KOPT-K1 (cell line): ENCODE results near the gene OR6M1.

Experiments used
- H3K27ac ChIP-seq: fragments of 200-600 bp; sonication (generic); 2 replicates; pipeline ENCODE4 v1.5.1; 2016; ENCODE audit warnings: antibody characterized with exemption, mild to moderate bottlenecking, low read depth, low read length; ENCODE audit not compliant: poor library complexity, severe bottlenecking
- H3K36me3 ChIP-seq: fragments of 200-600 bp; sonication (generic); 2 replicates; pipeline ENCODE4 v1.5.1; 2017; ENCODE audit warnings: antibody characterized with exemption, mild to moderate bottlenecking, low read length, moderate library complexity; ENCODE audit not compliant: insufficient read depth
- H3K9me3 ChIP-seq: fragments of 200-600 bp; sonication (generic); 2 replicates; pipeline ENCODE4 v1.5.1; 2017; ENCODE audit warnings: antibody characterized with exemption, low read length, mild to moderate bottlenecking; ENCODE audit not compliant: insufficient read depth, poor library complexity, severe bottlenecking

Gene OR6M1, protein sequence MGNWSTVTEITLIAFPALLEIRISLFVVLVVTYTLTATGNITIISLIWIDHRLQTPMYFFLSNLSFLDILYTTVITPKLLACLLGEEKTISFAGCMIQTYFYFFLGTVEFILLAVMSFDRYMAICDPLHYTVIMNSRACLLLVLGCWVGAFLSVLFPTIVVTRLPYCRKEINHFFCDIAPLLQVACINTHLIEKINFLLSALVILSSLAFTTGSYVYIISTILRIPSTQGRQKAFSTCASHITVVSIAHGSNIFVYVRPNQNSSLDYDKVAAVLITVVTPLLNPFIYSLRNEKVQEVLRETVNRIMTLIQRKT

DNA sequence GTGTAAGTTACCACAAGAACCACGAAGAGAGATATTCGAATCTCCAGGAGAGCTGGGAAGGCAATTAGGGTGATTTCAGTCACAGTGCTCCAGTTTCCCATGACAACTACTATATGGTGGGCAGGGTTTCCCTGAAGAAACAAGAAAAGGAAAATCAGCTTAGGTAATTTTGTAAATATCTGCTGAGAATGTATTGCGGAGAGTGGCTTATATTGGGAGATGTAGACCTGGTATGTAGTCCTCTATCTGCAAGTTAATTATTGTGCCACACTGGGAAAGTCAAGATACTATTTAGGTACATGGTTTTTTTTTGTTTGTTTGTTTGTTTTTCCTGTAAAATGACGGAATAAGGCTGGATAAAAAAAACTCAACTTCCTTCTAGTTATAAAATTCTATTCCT is at the start of gene OR6M1:
Gene OR6M1 (minus strand): TSS at position 101 of the 400 bp plus-strand sequence. CDS start 0 bp downstream, at position 101.
- no peak within 1 kb of the TSS for H3K27ac ChIP-seq
- H3K9me3 ChIP-seq, result no peaks in the 10 kb centered on the region
- no peaks in the 10 kb centered on the region for H3K36me3 ChIP-seq

GRCh38 chr11:123853038-123853437 is 46.9 kb upstream of the OR6M1 start:
- no peak overlapping the region for H3K27ac ChIP-seq
- no peaks in the 10 kb centered on the region for H3K9me3 ChIP-seq
- H3K36me3 ChIP-seq, result no peaks in the 10 kb centered on the region

GRCh38 chr11:123852321-123852720 is 46.2 kb upstream of the OR6M1 start:
- Histone ChIP-seq H3K9me3 (no peaks in the 10 kb centered on the region), H3K27ac (no peak overlapping the region), H3K36me3 (no peaks in the 10 kb centered on the region)

- H3K9me3 ChIP-seq, result no peaks in the 10 kb centered on the region
- H3K27ac ChIP-seq, result no peak overlapping the region
- H3K36me3 ChIP-seq, result no peaks in the 10 kb centered on the region
Measured at GRCh38 chr11:123851110-123851509, 45.0 kb upstream of the OR6M1 start.

DNA sequence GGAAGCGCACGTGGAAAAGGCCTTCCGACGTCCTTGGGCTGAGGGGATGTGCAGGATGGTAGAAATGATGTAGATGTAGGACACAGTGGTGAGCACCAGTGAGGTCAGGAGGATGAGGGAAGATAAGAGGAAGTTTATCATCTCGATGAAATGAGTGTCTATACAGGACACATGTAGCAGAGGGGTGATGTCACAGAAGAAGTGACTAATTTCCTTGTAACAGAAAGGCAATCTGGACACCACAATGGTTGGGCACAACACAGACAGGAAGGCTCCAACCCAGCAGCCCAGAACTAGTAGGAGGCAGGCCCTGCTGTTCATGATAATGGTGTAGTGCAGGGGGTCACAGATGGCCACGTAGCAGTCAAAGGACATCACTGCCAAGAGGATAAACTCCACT is 35.0 kb upstream of the OR6M1 start:
- Histone ChIP-seq H3K36me3 (no peaks in the 10 kb centered on the region), H3K27ac (no peak overlapping the region), H3K9me3 (no peaks in the 10 kb centered on the region)

DNA sequence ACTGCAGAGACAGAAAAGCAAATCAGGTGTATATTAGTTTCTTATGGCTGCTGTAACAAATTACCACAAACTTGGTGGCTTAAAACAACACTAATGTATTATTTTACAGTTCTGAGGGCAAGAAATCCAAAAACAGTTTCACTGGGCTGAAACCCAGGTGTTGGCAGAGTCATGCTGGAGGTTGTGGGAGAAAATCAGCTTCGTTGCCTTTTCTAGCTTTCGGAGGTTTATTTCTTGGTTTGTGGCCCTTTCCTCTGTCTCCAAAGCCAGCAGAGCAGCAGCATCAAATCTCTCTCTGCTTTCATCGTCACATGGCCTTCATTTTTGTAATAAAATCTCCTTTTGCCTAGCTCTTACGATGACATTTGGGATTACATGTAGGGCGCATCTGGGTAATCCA is 33.0 kb upstream of the OR6M1 start:
- Histone ChIP-seq H3K36me3 (no peaks in the 10 kb centered on the region), H3K9me3 (no peaks in the 10 kb centered on the region), H3K27ac (no peak overlapping the region)

DNA sequence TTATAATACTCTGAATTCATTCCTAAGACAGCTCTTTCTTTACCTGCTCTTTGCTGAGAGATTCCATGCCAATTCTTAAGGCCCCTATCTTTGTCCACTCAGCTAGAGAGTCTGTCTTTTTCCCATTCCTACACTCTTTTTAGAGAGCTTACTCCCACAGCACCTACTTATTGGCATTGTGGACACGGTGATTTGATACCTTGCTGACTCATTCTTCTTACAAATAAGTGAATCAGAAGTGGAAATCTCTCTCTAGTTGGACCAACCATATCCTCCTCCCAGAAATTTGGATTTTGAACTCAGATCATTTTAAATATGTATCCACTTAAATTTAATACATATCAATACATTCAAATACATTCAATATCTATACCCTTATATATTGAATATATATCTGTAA is 32.5 kb upstream of the OR6M1 start:
- no peaks in the 10 kb centered on the region for H3K36me3 ChIP-seq

GRCh38 chr11:123838199-123838598 is 32.0 kb upstream of the OR6M1 start:
- H3K9me3 ChIP-seq, result no peaks in the 10 kb centered on the region

More for the DNA sequence above, 32.5 kb upstream of the OR6M1 start:
- no peak overlapping the region for H3K27ac ChIP-seq
- H3K9me3 ChIP-seq, result no peaks in the 10 kb centered on the region

DNA sequence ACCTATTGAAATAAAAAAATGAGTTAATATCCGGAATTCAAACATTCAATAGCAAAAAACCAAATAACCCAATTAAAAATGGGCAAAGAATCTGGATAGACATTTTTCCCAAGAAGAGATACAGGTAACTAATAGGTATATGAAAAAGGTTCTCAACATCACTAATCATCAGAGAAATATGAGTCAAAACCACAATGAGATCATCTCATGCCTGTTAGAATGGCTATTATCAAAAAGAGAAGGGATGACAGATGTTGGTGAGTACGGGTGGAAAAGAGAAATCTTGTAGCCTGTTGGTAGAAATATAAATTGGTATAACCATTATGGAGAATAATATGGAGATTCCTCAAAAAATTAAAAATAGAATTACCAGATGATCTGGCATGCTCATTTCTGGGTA is 26.9 kb upstream of the OR6M1 start:
- Histone ChIP-seq H3K36me3 (no peaks in the 10 kb centered on the region), H3K27ac (no peak overlapping the region), H3K9me3 (no peaks in the 10 kb centered on the region)

More at GRCh38 chr11:123838199-123838598, 32.0 kb upstream of the OR6M1 start:
- H3K36me3 ChIP-seq, result no peaks in the 10 kb centered on the region
- no peak overlapping the region for H3K27ac ChIP-seq

- H3K27ac ChIP-seq, result no peak overlapping the region
Measured at GRCh38 chr11:123829745-123830144, 23.6 kb upstream of the OR6M1 start.

GRCh38 chr11:123822599-123822998 is 16.4 kb upstream of the OR6M1 start:
- H3K27ac ChIP-seq, result no peak overlapping the region
- H3K36me3 ChIP-seq, result no peaks in the 10 kb centered on the region
- no peaks in the 10 kb centered on the region for H3K9me3 ChIP-seq

More at GRCh38 chr11:123829745-123830144, 23.6 kb upstream of the OR6M1 start:
- Histone ChIP-seq H3K9me3 (no peaks in the 10 kb centered on the region), H3K36me3 (no peaks in the 10 kb centered on the region)

- Histone ChIP-seq H3K36me3 (no peaks in the 10 kb centered on the region), H3K27ac (no peak overlapping the region), H3K9me3 (no peaks in the 10 kb centered on the region)
Measured at GRCh38 chr11:123822032-123822431, 15.9 kb upstream of the OR6M1 start.

- H3K36me3 ChIP-seq, result no peaks in the 10 kb centered on the region
- no peaks in the 10 kb centered on the region for H3K9me3 ChIP-seq
- H3K27ac ChIP-seq, result no peak overlapping the region
Measured at GRCh38 chr11:123815122-123815521, 9.0 kb upstream of the OR6M1 start.

DNA sequence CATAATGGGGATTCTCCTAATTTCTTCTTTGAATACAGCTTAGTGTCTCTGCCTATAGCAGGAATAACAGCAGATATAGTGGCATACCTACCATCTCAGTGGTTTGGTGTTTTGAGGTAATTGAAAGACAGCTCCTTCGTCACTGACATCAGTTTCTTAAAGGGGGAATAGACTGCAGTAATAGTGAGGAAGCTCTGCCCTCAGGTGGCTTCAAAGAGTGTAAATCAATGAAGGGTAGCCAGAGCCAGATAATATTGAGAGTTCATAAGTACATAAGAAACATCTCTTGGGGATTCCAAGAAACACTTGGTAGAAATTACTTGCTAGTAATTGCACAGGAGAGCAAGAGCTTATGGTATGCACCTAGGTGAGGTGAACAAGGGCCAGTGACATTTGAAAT is 4.4 kb downstream of the OR6M1 start:
- Histone ChIP-seq H3K36me3 (no peaks in the 10 kb centered on the region), H3K27ac (no peak overlapping the region), H3K9me3 (no peaks in the 10 kb centered on the region)

DNA sequence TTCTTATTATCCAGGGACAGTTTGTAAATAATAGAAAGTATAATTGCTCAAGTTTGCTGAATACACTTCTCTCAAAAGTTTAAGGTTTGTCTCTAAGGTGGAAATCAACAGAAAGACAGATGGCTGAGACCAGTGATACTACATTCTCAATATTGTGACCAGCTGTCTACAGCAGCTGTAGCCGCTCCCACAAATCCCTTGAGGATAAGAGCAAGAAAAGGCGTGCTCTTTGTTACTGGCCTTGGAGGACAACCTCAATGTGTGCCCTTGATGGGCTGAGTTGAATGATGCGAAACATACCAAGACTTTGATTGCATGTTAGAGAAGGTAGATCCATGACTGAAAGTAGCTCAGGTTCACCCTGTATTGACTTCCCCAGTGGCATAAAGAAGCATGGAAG is 6.1 kb downstream of the OR6M1 start:
- Histone ChIP-seq H3K27ac (no peak overlapping the region), H3K36me3 (no peaks in the 10 kb centered on the region), H3K9me3 (no peaks in the 10 kb centered on the region)

GRCh38 chr11:123799438-123799837 is 6.7 kb downstream of the OR6M1 start:
- H3K27ac ChIP-seq, result no peak overlapping the region
- H3K9me3 ChIP-seq, result no peaks in the 10 kb centered on the region
- H3K36me3 ChIP-seq, result no peaks in the 10 kb centered on the region
